Measurements from ENCODE around the gene FAM174C.
"Not testable (repeated sequence)": the region's sequence is repeated elsewhere in the genome, so short reads cannot be mapped to it uniquely, and the experiment has no call there.

Gene FAM174C

GRCh38 chr19:1300744-1301490 lies 25.6 kb downstream of the FAM174C start:
- no peak overlapping the region for H3K9ac ChIP-seq (ENCODE audit: low read depth, low read length)
- no peaks in the 10 kb centered on the region for H3K36me3 ChIP-seq (ENCODE audit: control insufficient read depth, insufficient read depth, low read length)
- no peak overlapping the region for H3K4me3 ChIP-seq (ENCODE audit: low read depth, low read length)
- H3K9me3 ChIP-seq (ENCODE audit: control insufficient read depth, insufficient read depth, low read length) = no peaks in the 10 kb centered on the region
- H3K4me1 ChIP-seq (ENCODE audit: control insufficient read depth, insufficient read depth, low read length) = no peaks in the 10 kb centered on the region
- no peaks in the 10 kb centered on the region for H3K27me3 ChIP-seq (ENCODE audit: control insufficient read depth, insufficient read depth, low read length)

GRCh38 chr19:1302533-1303239 lies 27.4 kb downstream of the FAM174C start:
- no peak overlapping the region for H3K9ac ChIP-seq (ENCODE audit: low read depth, low read length)
- H3K4me3 ChIP-seq (ENCODE audit: low read depth, low read length) = no peak overlapping the region
- H3K4me1 ChIP-seq (ENCODE audit: control insufficient read depth, insufficient read depth, low read length) = no peaks in the 10 kb centered on the region
- H3K9me3 ChIP-seq (ENCODE audit: control insufficient read depth, insufficient read depth, low read length) = no peaks in the 10 kb centered on the region
- H3K36me3 ChIP-seq (ENCODE audit: control insufficient read depth, insufficient read depth, low read length) = no peaks in the 10 kb centered on the region
- no peaks in the 10 kb centered on the region for H3K27me3 ChIP-seq (ENCODE audit: control insufficient read depth, insufficient read depth, low read length)

GRCh38 chr19:1304197-1304924 lies 29.0 kb downstream of the FAM174C start:
- H3K4me3 ChIP-seq (ENCODE audit: low read depth, low read length) = no peak overlapping the region
- no peaks in the 10 kb centered on the region for H3K9me3 ChIP-seq (ENCODE audit: control insufficient read depth, insufficient read depth, low read length)
- H3K36me3 ChIP-seq (ENCODE audit: control insufficient read depth, insufficient read depth, low read length) = no peaks in the 10 kb centered on the region
- no peaks in the 10 kb centered on the region for H3K4me1 ChIP-seq (ENCODE audit: control insufficient read depth, insufficient read depth, low read length)
- H3K27me3 ChIP-seq (ENCODE audit: control insufficient read depth, insufficient read depth, low read length) = no peaks in the 10 kb centered on the region
- no peak overlapping the region for H3K9ac ChIP-seq (ENCODE audit: low read depth, low read length)

- H3K27me3 ChIP-seq (ENCODE audit: control insufficient read depth, insufficient read depth, low read length); H3K36me3 ChIP-seq (ENCODE audit: control insufficient read depth, insufficient read depth, low read length): not testable (repeated sequence)
Measured at GRCh38 chr19:1305354-1305753, 30.0 kb downstream of the FAM174C start.

GRCh38 chr19:1307320-1307719 lies 32.0 kb downstream of the FAM174C start:
- Histone ChIP-seq H3K4me1 (ENCODE audit: control insufficient read depth, insufficient read depth, low read length) (no peaks in the 10 kb centered on the region), H3K27me3 (ENCODE audit: control insufficient read depth, insufficient read depth, low read length) (no peaks in the 10 kb centered on the region), H3K36me3 (ENCODE audit: control insufficient read depth, insufficient read depth, low read length) (no peaks in the 10 kb centered on the region), H3K9me3 (ENCODE audit: control insufficient read depth, insufficient read depth, low read length) (no peaks in the 10 kb centered on the region), H3K9ac (ENCODE audit: low read depth, low read length) (no peak overlapping the region), H3K4me3 (ENCODE audit: low read depth, low read length) (no peak overlapping the region)

More at GRCh38 chr19:1305354-1305753, 30.0 kb downstream of the FAM174C start:
- H3K4me1 ChIP-seq (ENCODE audit: control insufficient read depth, insufficient read depth, low read length); H3K4me3 ChIP-seq (ENCODE audit: low read depth, low read length); H3K9me3 ChIP-seq (ENCODE audit: control insufficient read depth, insufficient read depth, low read length); H3K9ac ChIP-seq (ENCODE audit: low read depth, low read length): not testable (repeated sequence)

GRCh38 chr19:1307755-1308303 lies 32.5 kb downstream of the FAM174C start:
- no peaks in the 10 kb centered on the region for H3K27me3 ChIP-seq (ENCODE audit: control insufficient read depth, insufficient read depth, low read length)
- no peak overlapping the region for H3K9ac ChIP-seq (ENCODE audit: low read depth, low read length)
- H3K36me3 ChIP-seq (ENCODE audit: control insufficient read depth, insufficient read depth, low read length) = no peaks in the 10 kb centered on the region
- no peaks in the 10 kb centered on the region for H3K9me3 ChIP-seq (ENCODE audit: control insufficient read depth, insufficient read depth, low read length)
- no peak overlapping the region for H3K4me3 ChIP-seq (ENCODE audit: low read depth, low read length)
- no peaks in the 10 kb centered on the region for H3K4me1 ChIP-seq (ENCODE audit: control insufficient read depth, insufficient read depth, low read length)

- H3K4me3 ChIP-seq (ENCODE audit: low read depth, low read length) = no peak overlapping the region
- H3K4me1 ChIP-seq (ENCODE audit: control insufficient read depth, insufficient read depth, low read length) = no peaks in the 10 kb centered on the region
- no peak overlapping the region for H3K9ac ChIP-seq (ENCODE audit: low read depth, low read length)
- no peaks in the 10 kb centered on the region for H3K36me3 ChIP-seq (ENCODE audit: control insufficient read depth, insufficient read depth, low read length)
- H3K9me3 ChIP-seq (ENCODE audit: control insufficient read depth, insufficient read depth, low read length) = no peaks in the 10 kb centered on the region
- no peaks in the 10 kb centered on the region for H3K27me3 ChIP-seq (ENCODE audit: control insufficient read depth, insufficient read depth, low read length)
Measured at GRCh38 chr19:1308718-1309117, 33.4 kb downstream of the FAM174C start.

- H3K4me3 ChIP-seq (ENCODE audit: low read depth, low read length) = no peak overlapping the region
- no peaks in the 10 kb centered on the region for H3K9me3 ChIP-seq (ENCODE audit: control insufficient read depth, insufficient read depth, low read length)
- H3K9ac ChIP-seq (ENCODE audit: low read depth, low read length) = no peak overlapping the region
- no peaks in the 10 kb centered on the region for H3K27me3 ChIP-seq (ENCODE audit: control insufficient read depth, insufficient read depth, low read length)
- no peaks in the 10 kb centered on the region for H3K4me1 ChIP-seq (ENCODE audit: control insufficient read depth, insufficient read depth, low read length)
- H3K36me3 ChIP-seq (ENCODE audit: control insufficient read depth, insufficient read depth, low read length) = no peaks in the 10 kb centered on the region
Measured at GRCh38 chr19:1309977-1310852, 34.9 kb downstream of the FAM174C start.

- H3K4me3 ChIP-seq (ENCODE audit: low read depth, low read length) = no peak overlapping the region
- no peaks in the 10 kb centered on the region for H3K36me3 ChIP-seq (ENCODE audit: control insufficient read depth, insufficient read depth, low read length)
- H3K4me1 ChIP-seq (ENCODE audit: control insufficient read depth, insufficient read depth, low read length) = no peaks in the 10 kb centered on the region
- H3K9ac ChIP-seq (ENCODE audit: low read depth, low read length) = no peak overlapping the region
- H3K9me3 ChIP-seq (ENCODE audit: control insufficient read depth, insufficient read depth, low read length) = no peaks in the 10 kb centered on the region
- no peaks in the 10 kb centered on the region for H3K27me3 ChIP-seq (ENCODE audit: control insufficient read depth, insufficient read depth, low read length)
Measured at GRCh38 chr19:1310853-1311180, 35.5 kb downstream of the FAM174C start.

GRCh38 chr19:1311543-1312091 lies 36.3 kb downstream of the FAM174C start:
- H3K9me3 ChIP-seq (ENCODE audit: control insufficient read depth, insufficient read depth, low read length) = no peaks in the 10 kb centered on the region
- no peaks in the 10 kb centered on the region for H3K4me1 ChIP-seq (ENCODE audit: control insufficient read depth, insufficient read depth, low read length)
- H3K9ac ChIP-seq (ENCODE audit: low read depth, low read length) = no peak overlapping the region
- no peak overlapping the region for H3K4me3 ChIP-seq (ENCODE audit: low read depth, low read length)
- no peaks in the 10 kb centered on the region for H3K36me3 ChIP-seq (ENCODE audit: control insufficient read depth, insufficient read depth, low read length)
- H3K27me3 ChIP-seq (ENCODE audit: control insufficient read depth, insufficient read depth, low read length) = peaks cover 5% of the 10 kb centered on the region

Measured in iPS-15b (cell line).